CD4-positive, alpha-beta memory T cell (primary cell): ENCODE results near the gene BCKDHB. TPM values are rescaled to one million over a fixed set of nuclear protein-coding genes. Genes with fewer than 3 reads are reported as not detected.

Source experiments
- CTCF ChIA-PET: fragments of 350-600 bp; sonication (Branson Sonifier 250); formaldehyde crosslinking; loops from one replicate; lab custom pipeline; 2021; ENCODE audit warnings: inconsistent platforms; ENCODE audit not compliant: partially characterized antibody; lab: Charles Lee
- POLR2A ChIA-PET: fragments of 350-600 bp; sonication (Branson Sonifier 250); formaldehyde crosslinking; loops from one replicate; lab custom pipeline; 2021; ENCODE audit not compliant: partially characterized antibody; lab: Charles Lee
- DNase-seq, 5 donors: peaks; one replicate each; pipeline versions ENCODE4 v3.0.0 to v3.0.0-alpha.2; 2020 to 2022; ENCODE audit warnings: mixed read lengths in 1 of 5
- H3K27ac ChIP-seq: one replicate; pipeline ENCODE4 v1.7.0; 2013; ENCODE audit warnings: low read depth, low read length
- H3K27me3 ChIP-seq: 2 replicates; pipeline ENCODE4 v1.7.0; 2013; ENCODE audit warnings: mild to moderate bottlenecking, low read length, moderate library complexity; ENCODE audit not compliant: insufficient read depth
- H3K36me3 ChIP-seq: 2 replicates; pipeline ENCODE4 v1.7.0; 2013; ENCODE audit warnings: mild to moderate bottlenecking, low read length, moderate library complexity; ENCODE audit not compliant: insufficient read depth
- H3K4me1 ChIP-seq: 2 replicates; pipeline ENCODE4 v1.7.0; 2013; ENCODE audit warnings: mild to moderate bottlenecking, low read length, moderate library complexity; ENCODE audit not compliant: insufficient read depth
- H3K4me3 ChIP-seq, 2 donors: one replicate each; pipeline ENCODE4 v1.7.0; 2013; ENCODE audit warnings: low read length in 2 of 2, mild to moderate bottlenecking in 1 of 2
- H3K9me3 ChIP-seq, 2 donors: one replicate each; pipeline ENCODE4 v1.7.0; 2013; ENCODE audit warnings: low read length in 2 of 2, control low read depth in 1 of 2; ENCODE audit not compliant: control insufficient read depth in 1 of 2
- H3K27ac Mint-ChIP-seq, 7 donors: one replicate each; pipeline ENCODE4 v1.8.0; 2020 to 2021; ENCODE audit warnings: mixed read lengths in 7 of 7, mild to moderate bottlenecking in 6 of 7, inconsistent platforms in 3 of 7, moderate library complexity in 3 of 7
- H3K27me3 Mint-ChIP-seq, 2 donors: one replicate each; pipeline ENCODE4 v1.8.0; 2020 to 2021; ENCODE audit warnings: mixed read lengths in 2 of 2
- H3K36me3 Mint-ChIP-seq, 2 donors: one replicate each; pipeline ENCODE4 v1.8.0; 2020 to 2021; ENCODE audit warnings: mixed read lengths in 2 of 2, inconsistent platforms in 1 of 2, mild to moderate bottlenecking in 1 of 2
- H3K4me1 Mint-ChIP-seq, 4 donors: one replicate each; pipeline ENCODE4 v1.8.0; 2020 to 2021; ENCODE audit warnings: mixed read lengths in 4 of 4, mild to moderate bottlenecking in 1 of 4
- H3K4me3 Mint-ChIP-seq, 8 donors: one replicate each; pipeline ENCODE4 v1.8.0; 2020 to 2021; ENCODE audit warnings: mixed read lengths in 8 of 8, mild to moderate bottlenecking in 7 of 8, moderate library complexity in 6 of 8, inconsistent platforms in 3 of 8
- H3K9me3 Mint-ChIP-seq, 8 donors: one replicate each; pipeline ENCODE4 v1.8.0; 2020 to 2021; ENCODE audit warnings: mixed read lengths in 8 of 8, mild to moderate bottlenecking in 5 of 8, inconsistent platforms in 3 of 8, moderate library complexity in 1 of 8
- intact Hi-C: fragments of 100-400 bp; cut with micrococcal nuclease; formaldehyde crosslinking; loops from one replicate; pipeline ENCODE4 v1.15.1; 2023
- polyA plus RNA-seq, 2 donors: library from polyadenylated mRNA; unstranded; fragments of 300-500 nt; fragmentation: Illumina TruSeq; gene quantifications; one replicate each; pipeline ENCODE4 v1.2.3, GENCODE V29; 2021
- total RNA-seq, 2 experiments: library from RNA; stranded (reverse); gene quantifications; one replicate each; pipeline ENCODE4 v1.2.3, GENCODE V29; 2021

Gene BCKDHB
- total and polyA plus RNA-seq, 4 experiments from 2014 or later = 11.8 to 28.7 (median 16.2) TPM

GRCh38 chr6:80356545-80356944 lies 250.1 kb downstream of the BCKDHB start:
- no peak overlapping the region for H3K4me3 Mint-ChIP-seq
- no peaks in the 10 kb centered on the region for H3K27me3 ChIP-seq
- CTCF ChIA-PET = no interaction called here
- no peak overlapping the region for H3K27ac Mint-ChIP-seq
- no peaks in the 10 kb centered on the region for H3K36me3 ChIP-seq
- peaks cover 0 to 3% (median 0%) of the 10 kb centered on the region in 8 donors for H3K9me3 Mint-ChIP-seq
- no peaks in the 10 kb centered on the region for H3K27me3 Mint-ChIP-seq
- no peaks in the 10 kb centered on the region for H3K9me3 ChIP-seq
- no peaks in the 10 kb centered on the region for H3K4me1 Mint-ChIP-seq
- intact Hi-C loops = no loop called here
- H3K36me3 Mint-ChIP-seq = peaks cover 1 to 23% of the 10 kb centered on the region in 2 donors
- POLR2A ChIA-PET = no interaction called here
- H3K4me3 ChIP-seq = no peak overlapping the region
- no peak for DNase-seq
- H3K4me1 ChIP-seq = no peaks in the 10 kb centered on the region
- H3K27ac ChIP-seq = no peak overlapping the region

GRCh38 chr6:80357081-80357480 lies 250.6 kb downstream of the BCKDHB start:
- intact Hi-C loops = no loop called here
- CTCF ChIA-PET = no interaction called here
- Histone ChIP-seq H3K4me3 (no peak overlapping the region), H3K4me1 (no peaks in the 10 kb centered on the region), H3K9me3 (no peaks in the 10 kb centered on the region), H3K27me3 (no peaks in the 10 kb centered on the region), H3K36me3 (no peaks in the 10 kb centered on the region), H3K27ac (no peak overlapping the region)
- Mint-ChIP-seq H3K4me3 (no peak overlapping the region), H3K27ac (no peak overlapping the region), H3K27me3 (no peaks in the 10 kb centered on the region), H3K9me3 (peaks cover 0 to 3% (median 0%) of the 10 kb centered on the region in 8 donors), H3K4me1 (no peaks in the 10 kb centered on the region), H3K36me3 (peaks cover 1 to 23% of the 10 kb centered on the region in 2 donors)
- POLR2A ChIA-PET = no interaction called here
- DNase-seq = no peak

- intact Hi-C loops = no loop called here
- no peak overlapping the region for H3K4me3 Mint-ChIP-seq
- ChIA-PET POLR2A (no interaction called here), CTCF (no interaction called here)
- no peak overlapping the region for H3K27ac Mint-ChIP-seq
- H3K36me3 Mint-ChIP-seq = peaks cover 1 to 23% of the 10 kb centered on the region in 2 donors
- peaks cover 0 to 3% (median 0%) of the 10 kb centered on the region in 8 donors for H3K9me3 Mint-ChIP-seq
- no peaks in the 10 kb centered on the region for H3K4me1 Mint-ChIP-seq
- no peak for DNase-seq
- Histone ChIP-seq H3K36me3 (no peaks in the 10 kb centered on the region), H3K4me1 (no peaks in the 10 kb centered on the region), H3K27me3 (no peaks in the 10 kb centered on the region), H3K27ac (no peak overlapping the region), H3K4me3 (no peak overlapping the region), H3K9me3 (no peaks in the 10 kb centered on the region)
- no peaks in the 10 kb centered on the region for H3K27me3 Mint-ChIP-seq
Measured at GRCh38 chr6:80357674-80358073, 251.2 kb downstream of the BCKDHB start.

- DNase-seq = no peak
- ChIA-PET POLR2A (no interaction called here), CTCF (no interaction called here)
- H3K36me3 Mint-ChIP-seq = peaks cover 0 to 7% of the 10 kb centered on the region in 2 donors
- intact Hi-C loops = no loop called here
- no peak overlapping the region for H3K27ac ChIP-seq
- H3K27ac Mint-ChIP-seq = no peak overlapping the region
- H3K27me3 ChIP-seq = no peaks in the 10 kb centered on the region
- no peaks in the 10 kb centered on the region for H3K4me1 ChIP-seq
- no peaks in the 10 kb centered on the region for H3K36me3 ChIP-seq
- H3K9me3 ChIP-seq = no peaks in the 10 kb centered on the region
- H3K4me3 Mint-ChIP-seq = no peak overlapping the region
- no peak overlapping the region for H3K4me3 ChIP-seq
- no peaks in the 10 kb centered on the region for H3K4me1 Mint-ChIP-seq
- H3K27me3 Mint-ChIP-seq = no peaks in the 10 kb centered on the region
- H3K9me3 Mint-ChIP-seq = peaks cover 0 to 5% (median 0%) of the 10 kb centered on the region in 8 donors
Measured at GRCh38 chr6:80363501-80364122, 257.1 kb downstream of the BCKDHB start.

GRCh38 chr6:80364149-80364548 lies 257.7 kb downstream of the BCKDHB start:
- H3K27me3 ChIP-seq = no peaks in the 10 kb centered on the region
- Mint-ChIP-seq H3K4me1 (no peaks in the 10 kb centered on the region), H3K4me3 (no peak overlapping the region), H3K27me3 (no peaks in the 10 kb centered on the region), H3K27ac (no peak overlapping the region), H3K9me3 (peaks cover 0 to 5% (median 0%) of the 10 kb centered on the region in 8 donors), H3K36me3 (peaks cover 0 to 5% of the 10 kb centered on the region in 2 donors)
- ChIA-PET POLR2A (no interaction called here), CTCF (no interaction called here)
- H3K4me1 ChIP-seq = no peaks in the 10 kb centered on the region
- H3K4me3 ChIP-seq = no peak overlapping the region
- intact Hi-C loops = no loop called here
- H3K27ac ChIP-seq = no peak overlapping the region
- no peaks in the 10 kb centered on the region for H3K36me3 ChIP-seq
- no peaks in the 10 kb centered on the region for H3K9me3 ChIP-seq
- DNase-seq = no peak

GRCh38 chr6:80366051-80366450 lies 259.6 kb downstream of the BCKDHB start:
- Mint-ChIP-seq H3K4me3 (no peak overlapping the region), H3K4me1 (no peaks in the 10 kb centered on the region), H3K9me3 (peaks cover 0 to 3% (median 0%) of the 10 kb centered on the region in 8 donors), H3K27me3 (no peaks in the 10 kb centered on the region), H3K27ac (no peak overlapping the region), H3K36me3 (no peaks in the 10 kb centered on the region)
- Histone ChIP-seq H3K4me3 (no peak overlapping the region), H3K27ac (no peak overlapping the region), H3K27me3 (no peaks in the 10 kb centered on the region), H3K36me3 (no peaks in the 10 kb centered on the region), H3K9me3 (no peaks in the 10 kb centered on the region), H3K4me1 (no peaks in the 10 kb centered on the region)
- no peak for DNase-seq
- intact Hi-C loops = no loop called here
- POLR2A ChIA-PET = no interaction called here
- CTCF ChIA-PET = no interaction called here

GRCh38 chr6:80366714-80367113 lies 260.2 kb downstream of the BCKDHB start:
- H3K27ac ChIP-seq = no peak overlapping the region
- CTCF ChIA-PET = no interaction called here
- no peaks in the 10 kb centered on the region for H3K27me3 Mint-ChIP-seq
- no peaks in the 10 kb centered on the region for H3K4me1 Mint-ChIP-seq
- H3K9me3 ChIP-seq = no peaks in the 10 kb centered on the region
- DNase-seq = no peak
- H3K36me3 Mint-ChIP-seq = no peaks in the 10 kb centered on the region
- no peaks in the 10 kb centered on the region for H3K36me3 ChIP-seq
- POLR2A ChIA-PET = no interaction called here
- H3K4me1 ChIP-seq = no peaks in the 10 kb centered on the region
- intact Hi-C loops = no loop called here
- no peak overlapping the region for H3K27ac Mint-ChIP-seq
- no peak overlapping the region for H3K4me3 ChIP-seq
- H3K4me3 Mint-ChIP-seq = no peak overlapping the region
- peaks cover 0 to 6% (median 2%) of the 10 kb centered on the region in 8 donors for H3K9me3 Mint-ChIP-seq
- no peaks in the 10 kb centered on the region for H3K27me3 ChIP-seq
